ENCODE data around the gene ABI1.

- TF ChIP-seq CTCF (IDR thresholded peaks at IDR 0.05) (no peak), POLR2A (IDR thresholded peaks at IDR 0.05) (no peak)
Observed at GRCh38 chr10:26703974-26704373, 156.8 kb downstream of the ABI1 start.
